Measurements from ENCODE around the gene RGL2.
A peak's percentile ranks its signal among the peaks of the same experiment; 100 is the strongest.
"Not testable (repeated sequence)": the region's sequence is repeated elsewhere in the genome, so short reads cannot be mapped to it uniquely, and the experiment has no call there.

Gene RGL2

DNA sequence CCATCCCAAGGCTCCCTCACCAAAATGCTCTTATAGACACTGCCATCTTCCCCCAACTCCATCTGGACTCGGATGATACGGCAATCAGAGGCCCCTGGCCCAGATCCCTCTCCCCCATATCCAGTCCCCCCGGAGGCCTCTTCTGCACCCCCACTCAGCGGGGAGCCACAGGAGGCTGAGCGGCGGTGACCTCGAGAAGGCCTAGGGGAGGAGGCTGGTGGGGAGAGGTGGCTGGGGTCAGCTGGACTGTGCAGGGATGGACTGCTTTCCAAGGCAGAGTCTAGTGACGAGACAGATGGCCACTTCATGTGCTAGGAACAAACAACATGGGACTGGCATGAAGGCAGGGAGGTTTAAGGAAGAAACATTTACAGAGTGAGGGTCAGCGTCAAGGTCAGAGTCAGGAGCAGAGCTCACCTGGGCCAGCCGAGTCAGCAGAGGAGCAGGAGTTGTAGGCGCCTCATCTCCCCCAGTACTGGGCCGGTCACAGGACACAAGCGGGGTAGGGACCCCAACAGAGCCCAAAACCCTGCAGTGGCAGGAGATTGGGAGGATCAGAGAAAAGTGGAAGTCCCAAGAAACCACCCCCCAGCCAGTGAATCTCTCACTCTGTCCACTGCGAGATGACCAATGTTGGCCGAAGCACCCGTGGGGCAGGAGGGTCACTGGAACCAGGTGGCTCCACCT is 5.6 kb downstream of the RGL2 start:
- DNase-seq = no peak

DNA sequence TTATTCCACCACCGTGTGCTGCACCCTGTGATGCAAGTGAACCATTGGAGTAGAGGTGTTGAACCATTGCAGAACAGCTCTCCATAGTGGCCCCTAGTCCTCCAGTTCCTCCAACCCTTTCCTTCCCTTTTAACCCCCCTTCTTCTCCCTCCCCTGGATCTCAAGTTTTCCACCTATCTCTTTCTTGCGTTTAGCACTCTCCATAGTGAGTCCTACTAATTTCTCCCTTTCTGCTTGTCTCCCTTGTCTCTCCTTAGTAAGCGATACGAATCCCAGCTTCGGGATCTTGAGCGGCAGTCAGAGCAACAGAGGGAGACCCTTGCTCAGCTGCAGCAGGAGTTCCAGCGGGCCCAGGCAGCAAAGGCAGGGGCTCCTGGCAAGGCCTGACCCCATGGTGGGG is 8.3 kb downstream of the RGL2 start:
- no peak for DNase-seq

DNA sequence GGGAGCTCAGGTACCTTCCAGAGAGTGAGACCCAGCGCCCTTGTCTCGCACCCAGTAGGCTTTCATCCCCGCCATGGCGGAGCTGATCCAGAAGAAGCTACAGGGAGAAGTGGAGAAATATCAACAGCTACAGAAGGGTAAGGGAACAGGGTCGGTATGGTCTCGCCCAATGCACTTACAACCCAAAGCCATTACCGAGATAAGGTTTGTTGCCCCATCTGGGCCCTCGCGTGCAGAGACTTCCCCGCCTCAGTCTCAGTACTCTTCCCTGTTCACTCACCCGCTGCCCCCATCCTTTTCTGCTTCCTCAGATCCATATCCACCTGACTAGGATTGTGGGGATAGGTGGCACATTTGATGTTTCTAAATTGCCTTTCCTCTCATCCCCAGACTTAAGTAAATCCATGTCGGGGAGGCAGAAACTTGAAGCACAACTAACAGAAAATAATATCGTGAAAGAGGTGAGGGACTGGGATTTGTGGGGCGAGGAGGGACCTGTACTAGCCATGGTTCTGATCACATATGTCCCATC is 8.9 kb downstream of the RGL2 start:
- no peak for DNase-seq

DNA sequence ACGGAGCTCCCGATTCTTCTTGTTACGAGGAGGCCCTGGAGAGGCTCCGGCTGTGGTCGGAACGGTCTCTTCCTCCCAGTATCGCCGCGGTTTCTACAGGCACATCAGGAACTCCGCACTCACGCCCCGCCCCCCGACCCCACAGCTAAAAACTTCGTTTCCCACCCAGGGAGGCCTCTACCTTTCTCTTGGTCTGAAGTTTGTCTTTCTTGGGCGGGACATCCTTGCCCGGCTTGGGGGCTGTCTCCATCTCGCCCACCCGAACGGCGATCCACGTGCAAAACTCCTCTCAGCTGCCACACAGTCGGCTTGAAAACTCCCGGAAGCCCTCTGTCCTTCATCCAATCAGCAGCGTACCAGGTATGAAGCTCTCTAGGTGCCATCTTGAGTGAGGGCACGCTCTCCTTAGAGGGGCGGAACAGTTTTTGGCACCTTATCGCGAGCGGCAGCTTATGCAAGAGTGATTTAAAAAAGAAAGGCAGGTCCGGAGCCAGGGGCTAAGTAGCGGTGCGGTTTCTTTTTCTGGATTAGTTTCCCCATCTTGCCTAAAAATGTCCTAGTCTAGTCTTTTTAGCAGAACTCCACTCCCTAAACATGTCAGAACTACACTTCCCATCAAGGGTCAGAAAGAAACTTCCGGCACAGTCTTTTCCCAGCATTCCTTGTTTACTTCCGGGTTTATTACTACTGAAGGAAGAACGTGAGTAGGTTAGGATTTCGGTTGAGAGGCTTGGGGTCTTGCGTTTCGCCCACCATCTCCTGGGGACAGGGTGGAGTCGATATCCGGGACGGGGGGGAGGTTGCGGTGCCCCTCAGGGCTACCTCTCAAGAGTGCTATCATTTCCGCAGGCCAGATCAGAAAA is 9.6 kb downstream of the RGL2 start, which contains the start of the genes PFDN6 and WDR46:
Gene PFDN6, plus strand, starts transcription at position 681 of the 863 bp plus-strand sequence. CDS start 256 bp downstream, outside the sequence.
Gene WDR46, minus strand, starts transcription at position 319 of the 863 bp plus-strand sequence. Its CDS starts 69 bp downstream, at position 250.
- DNase-seq = peak; percentile 66

DNA sequence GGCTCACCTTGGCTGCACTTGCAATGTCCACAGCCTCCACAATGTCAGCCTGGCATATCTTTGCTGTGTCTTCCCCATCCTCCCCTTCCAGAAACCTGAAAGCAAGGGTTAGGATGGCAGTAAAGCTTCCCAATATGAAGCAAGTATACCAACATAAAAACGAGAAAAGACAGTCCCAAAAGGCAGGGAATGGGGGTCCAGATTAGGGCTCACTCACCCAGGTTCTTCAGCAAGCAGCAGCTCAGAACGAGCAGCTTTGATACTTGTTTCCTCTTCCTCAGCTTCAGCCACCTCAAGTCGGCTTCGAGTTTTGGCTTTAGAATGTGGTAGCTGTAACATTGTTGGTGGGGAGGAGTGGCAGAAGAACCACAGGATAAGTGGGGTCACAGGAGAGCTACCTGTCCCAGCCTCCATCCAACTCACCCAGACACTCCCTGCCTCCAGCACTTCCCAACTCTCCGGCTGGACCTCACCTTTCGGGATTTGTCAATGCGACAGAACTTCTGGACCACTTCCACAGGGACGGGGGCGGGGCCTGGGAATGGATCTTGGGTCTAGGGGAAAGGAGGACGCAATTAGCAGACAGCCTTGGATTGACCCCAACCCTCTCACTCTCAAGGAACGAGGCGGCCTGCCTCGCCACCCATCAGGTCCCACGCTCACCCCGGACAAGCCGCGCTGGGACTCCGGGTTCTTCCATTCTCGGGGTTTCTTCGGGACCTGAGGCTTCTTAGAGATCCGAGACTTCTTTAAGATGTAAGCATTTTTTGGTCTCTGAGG is 10.4 kb downstream of the RGL2 start:
- no peak for DNase-seq

DNA sequence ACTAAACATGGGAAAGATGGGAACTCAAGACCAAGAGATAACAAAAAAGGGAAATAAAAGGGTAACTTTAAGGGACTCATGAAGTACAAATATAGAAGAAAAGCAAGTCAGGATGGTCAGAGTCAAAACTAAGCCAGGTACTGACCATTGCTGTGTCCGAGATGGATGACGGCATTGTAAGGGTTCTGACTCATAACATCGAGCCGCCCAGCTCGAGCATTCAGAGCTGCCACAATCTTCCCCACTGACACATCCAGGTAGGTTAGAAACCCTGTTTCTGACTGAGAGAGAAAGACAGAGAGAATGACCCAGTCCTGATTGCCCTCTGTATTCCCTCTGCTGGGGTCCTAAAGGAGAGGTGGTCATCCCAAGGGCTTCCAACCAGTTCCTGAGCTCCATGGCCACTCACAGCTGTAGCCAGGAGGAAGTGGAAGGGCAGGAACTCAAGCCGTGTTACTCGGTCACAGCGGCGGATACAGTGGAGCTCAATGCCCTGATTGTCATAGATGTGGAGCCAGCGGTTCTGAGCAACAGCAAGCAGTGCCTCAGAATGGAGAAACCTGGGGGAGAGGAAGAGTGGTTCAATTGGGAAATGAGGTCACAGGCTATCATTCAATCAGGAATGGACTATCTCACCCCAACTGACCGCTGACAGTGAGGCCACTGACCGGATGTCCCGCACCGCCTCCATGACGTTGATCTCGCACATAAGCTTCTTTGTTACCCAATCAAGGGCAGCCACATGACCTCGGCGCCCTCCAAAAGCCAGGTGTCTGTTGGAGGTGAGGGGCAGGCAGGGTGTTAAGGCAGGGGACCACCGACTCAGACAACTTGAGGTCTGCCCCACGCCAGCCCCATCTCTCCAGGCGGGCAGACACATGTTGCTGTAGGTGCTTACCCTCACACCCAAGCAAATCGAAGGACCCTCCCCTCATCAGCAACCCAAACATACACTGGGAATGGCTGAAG is 11.5 kb downstream of the RGL2 start:
- no peak for DNase-seq

DNA sequence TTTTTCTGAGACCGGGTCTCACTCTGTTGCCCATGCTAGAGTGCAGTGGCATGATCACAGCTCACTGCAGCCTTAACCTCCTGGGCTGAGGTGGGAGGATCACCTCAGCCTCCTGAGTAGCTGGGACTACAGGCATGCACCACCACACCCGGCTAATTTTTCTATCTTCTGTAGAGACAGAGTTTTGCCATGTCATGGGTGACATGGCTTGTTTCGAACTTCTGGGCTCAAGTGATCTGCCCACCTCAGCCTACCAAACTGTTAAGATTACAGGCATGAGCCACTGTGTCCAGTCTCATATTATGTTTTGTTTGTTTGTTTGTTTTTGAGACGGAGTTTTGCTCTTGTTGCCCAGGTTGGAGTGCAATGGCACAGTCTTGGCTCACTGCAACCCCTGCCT is 13.5 kb downstream of the RGL2 start:
- DNase-seq = not testable (repeated sequence)

DNA sequence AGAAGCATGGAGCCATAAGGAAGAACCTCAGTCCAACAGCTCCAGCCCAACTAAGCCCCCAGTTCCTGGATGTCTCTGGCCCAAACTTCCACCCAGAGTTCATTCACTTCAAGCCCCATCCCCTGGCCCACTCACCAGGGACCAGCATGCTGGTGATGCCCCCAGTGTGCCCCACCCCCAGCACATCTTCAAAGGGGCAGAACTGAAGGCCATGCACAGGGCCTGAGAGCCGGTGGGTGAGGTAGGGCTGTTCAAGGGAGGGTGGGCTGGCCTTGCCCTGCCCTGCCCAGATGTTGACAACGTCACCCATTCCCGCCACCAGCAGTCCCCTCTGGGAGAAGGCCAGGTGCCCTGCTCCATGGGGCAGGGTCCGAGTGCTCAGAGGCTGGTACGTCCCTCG is 18.2 kb downstream of the RGL2 start:
- no peak for DNase-seq

DNA sequence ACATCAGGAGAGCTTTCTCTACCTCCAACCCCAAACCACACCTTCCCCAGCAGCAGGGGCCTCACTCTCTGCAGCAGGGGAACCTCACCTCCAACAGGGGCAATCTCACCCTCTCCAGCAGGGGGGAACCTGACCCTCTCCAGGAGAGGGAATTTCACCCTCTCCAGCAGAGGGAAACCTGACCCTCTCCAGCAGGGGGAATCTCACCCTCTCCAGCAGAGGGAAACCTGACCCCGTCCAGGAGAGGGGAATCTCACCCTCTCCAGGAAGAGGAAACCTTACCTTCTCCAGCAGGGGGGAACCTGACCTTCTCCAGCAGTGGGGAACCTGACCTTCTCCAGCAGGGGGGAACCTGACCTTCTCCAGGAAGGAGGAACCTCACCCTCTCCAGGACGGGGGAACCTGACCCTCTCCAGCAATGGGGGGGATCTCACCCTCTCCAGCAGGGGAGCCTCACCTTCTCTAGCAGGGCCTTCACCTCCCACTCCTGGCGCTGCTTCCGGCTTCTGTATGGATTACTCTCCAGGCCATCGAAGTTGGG is 18.7 kb downstream of the RGL2 start:
- DNase-seq = no peak

DNA sequence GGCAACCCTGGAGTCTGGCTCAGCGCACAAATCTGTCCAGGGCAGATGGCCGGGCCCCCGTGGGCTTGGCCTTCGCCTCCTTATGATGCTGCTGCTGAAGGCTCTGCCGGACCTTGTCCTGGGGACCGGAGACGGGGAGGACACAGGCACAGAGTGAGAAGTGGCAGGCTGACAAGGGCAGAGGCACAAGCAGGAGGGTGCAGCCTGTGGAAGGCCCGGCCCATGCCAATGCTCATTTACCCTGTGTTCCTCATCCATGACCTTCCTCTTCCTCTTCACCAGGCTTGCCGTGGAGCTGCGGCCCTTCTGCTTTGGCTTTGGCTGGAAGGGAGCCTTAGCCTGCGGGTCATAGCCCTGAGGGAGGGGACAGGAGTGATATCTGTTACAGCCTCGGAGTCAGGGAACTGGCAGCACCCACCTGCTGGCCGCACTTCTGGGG is 19.5 kb downstream of the RGL2 start:
- no peak for DNase-seq

DNA sequence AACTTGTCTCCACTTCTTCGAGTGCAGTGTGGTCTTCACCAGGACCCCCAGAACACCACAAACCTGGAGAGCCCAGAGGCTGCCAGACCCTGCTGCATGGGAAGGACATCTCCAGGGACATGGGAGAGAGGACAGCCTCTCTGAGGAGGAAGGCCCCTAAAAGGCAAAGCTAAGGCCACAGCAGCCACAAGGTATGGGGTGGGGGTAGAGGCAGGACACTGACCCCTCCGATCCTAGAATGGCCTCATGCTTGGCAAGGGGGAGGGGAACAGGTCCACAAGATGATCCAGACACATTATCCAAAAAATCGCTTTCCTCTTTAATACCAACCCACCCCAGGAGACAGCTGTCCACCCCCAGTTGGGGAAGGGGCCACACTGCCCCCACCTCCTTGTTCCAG is 19.9 kb downstream of the RGL2 start:
- DNase-seq = no peak

DNA sequence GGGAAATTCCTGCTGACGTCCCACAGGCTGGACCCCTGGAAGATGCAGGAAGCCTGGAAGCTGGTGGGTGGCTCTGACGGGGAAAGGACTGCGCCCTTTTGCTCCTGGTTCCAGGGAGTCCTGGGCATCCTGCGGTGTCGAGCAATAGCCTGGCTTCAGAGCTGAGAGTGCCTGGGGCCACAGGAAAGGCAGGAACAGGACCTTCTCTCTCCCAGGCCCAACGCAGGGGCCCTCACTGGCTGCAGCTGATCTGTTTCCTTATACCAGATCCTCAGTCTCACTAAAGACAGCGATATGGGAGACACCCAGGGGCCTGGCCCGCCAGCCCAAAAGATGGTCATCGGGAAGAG is 20.4 kb downstream of the RGL2 start:
- no peak for DNase-seq

DNA sequence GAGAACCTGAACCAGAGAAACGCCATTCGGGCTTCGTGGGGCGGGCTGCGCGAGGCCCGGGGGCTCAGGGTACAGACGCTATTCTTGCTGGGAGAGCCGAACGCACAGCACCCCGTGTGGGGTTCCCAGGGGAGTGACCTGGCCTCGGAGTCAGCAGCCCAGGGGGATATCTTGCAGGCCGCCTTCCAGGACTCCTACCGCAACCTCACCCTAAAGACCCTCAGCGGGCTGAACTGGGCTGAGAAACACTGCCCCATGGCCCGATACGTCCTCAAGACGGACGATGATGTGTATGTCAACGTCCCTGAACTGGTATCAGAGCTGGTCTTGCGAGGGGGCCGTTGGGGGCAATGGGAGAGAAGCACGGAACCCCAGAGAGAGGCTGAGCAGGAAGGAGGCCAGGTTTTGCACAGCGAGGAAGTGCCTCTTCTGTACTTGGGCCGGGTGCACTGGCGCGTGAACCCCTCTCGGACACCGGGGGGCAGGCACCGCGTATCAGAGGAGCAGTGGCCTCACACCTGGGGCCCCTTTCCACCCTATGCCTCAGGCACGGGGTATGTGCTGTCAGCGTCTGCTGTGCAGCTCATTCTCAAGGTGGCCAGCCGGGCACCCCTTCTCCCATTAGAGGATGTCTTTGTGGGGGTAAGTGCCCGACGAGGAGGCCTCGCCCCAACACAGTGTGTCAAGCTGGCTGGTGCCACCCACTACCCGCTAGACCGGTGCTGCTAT is 20.9 kb downstream of the RGL2 start:
- peak; percentile 19 for DNase-seq

DNA sequence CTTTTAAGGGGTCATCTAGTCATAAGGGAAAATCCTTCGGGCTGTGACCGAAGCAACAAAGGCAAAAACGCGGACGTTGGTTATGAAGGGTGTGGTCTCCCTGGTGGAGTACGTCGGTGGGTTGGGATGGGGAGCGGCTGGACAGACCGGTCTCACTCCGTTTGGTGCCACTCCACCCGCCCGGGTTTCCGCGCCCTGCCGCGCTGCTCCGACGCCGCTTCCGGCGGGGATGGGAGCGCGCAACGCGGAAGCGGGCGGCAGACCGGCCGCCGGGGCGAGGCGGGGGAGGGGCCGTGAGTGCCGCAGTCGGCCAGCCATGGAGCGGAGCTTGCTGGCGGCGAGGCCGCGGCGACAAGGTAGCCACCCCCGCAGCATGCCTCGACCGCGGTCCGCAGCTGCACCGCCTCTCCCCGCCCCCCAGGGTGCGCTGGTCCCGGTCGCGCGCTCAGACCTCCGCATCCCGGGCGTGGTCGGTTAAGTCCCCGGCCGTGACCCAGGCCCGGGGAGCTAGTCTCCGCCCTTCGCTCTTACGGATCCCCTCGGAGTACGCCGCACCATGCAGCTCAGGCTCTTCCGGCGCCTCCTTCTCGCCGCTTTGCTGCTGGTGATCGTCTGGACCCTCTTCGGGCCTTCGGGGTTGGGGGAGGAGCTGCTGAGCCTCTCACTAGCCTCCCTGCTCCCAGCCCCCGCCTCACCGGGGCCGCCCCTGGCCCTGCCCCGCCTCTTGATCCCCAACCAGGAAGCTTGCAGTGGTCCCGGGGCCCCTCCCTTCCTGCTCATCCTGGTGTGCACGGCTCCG is 21.7 kb downstream of the RGL2 start, which contains the start of gene B3GALT4:
Gene B3GALT4, plus strand, starts transcription at position 260 of the 799 bp plus-strand sequence. Its CDS starts 297 bp downstream, at position 557.
- DNase-seq = peak; percentile 44

DNA sequence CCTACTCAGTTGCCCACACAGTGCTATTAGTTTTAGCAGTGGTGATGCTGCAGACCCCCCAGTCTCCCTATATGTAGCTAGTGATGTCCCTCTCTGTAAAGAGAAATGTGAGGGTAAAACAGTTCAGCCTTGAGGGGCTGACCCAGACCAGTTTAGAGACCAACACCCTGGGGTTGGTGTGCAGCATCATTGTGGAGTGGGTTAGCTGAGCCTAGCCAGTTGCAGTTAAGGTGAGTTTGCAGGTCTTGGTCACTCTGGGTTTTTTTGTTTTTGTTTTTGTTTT is 22.2 kb downstream of the RGL2 start:
- DNase-seq = no peak

DNA sequence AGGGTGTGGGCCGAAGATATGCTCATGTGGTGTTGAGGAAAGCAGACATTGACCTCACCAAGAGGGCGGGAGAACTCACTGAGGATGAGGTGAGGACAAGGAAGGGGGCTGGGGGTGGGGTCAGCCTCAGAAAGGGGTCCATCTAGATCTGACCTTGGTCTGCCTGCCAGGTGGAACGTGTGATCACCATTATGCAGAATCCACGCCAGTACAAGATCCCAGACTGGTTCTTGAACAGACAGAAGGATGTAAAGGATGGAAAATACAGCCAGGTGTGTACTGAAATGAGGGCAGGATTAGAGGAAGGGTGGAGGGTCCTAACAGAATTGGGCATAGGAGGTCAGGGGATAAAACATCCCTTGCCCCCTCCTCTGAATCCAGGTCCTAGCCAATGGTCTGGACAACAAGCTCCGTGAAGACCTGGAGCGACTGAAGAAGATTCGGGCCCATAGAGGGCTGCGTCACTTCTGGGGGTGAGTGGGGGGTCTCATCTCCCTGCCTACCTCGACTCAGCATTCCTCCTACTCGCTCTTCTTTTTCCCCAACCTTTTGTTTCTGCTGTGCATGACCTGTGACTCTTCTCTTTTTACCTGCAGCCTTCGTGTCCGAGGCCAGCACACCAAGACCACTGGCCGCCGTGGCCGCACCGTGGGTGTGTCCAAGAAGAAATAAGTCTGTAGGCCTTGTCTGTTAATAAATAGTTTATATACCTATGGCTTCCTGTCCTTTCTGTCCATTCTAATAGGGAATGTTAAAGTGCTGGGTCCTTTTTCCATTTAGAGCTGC is 22.8 kb downstream of the RGL2 start:
- not testable (repeated sequence) for DNase-seq

DNA sequence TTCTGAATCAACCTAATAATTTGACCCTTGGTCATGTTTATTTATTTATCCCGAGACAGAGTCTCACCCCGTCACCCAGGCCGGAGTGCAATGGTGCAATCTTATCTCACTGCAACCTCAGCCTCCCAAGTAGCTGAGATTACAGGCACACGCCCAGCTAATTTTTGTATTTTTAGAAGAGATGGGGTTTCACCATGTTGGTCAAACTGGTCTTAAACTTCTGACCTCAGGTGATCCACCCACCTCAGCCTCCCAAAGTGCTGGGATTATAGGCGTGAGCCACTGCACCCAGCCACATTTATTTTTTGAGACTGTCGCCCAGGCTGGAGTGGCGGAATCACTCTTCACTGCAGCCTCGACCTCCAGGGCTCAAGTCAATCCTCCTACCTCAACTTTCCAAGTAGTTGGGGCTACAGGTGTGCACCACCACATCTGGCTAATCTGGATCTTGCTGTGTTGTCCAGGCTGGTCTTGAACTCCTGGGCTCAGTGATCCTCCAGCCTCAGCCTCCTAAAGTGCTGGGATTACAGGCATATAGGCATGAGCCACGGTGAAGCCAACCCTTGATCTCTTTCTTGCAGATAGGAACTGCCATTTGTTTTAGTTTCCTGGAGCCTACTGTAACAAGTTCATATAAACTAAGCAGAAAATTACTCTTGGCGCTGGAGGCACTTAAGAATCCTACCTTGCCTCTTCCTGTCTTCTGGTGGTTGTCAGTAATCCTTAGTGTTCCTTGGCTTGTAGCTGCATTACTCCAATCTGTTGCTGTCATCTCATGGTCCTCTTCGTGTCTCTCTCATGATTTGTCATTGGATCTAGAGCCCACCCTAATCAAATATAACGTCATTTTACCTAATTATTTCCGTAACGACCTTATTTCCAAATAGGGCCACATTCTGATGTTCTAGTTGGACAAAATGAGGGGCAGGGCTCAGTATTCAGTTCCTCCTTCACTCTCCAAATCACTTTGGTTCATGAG is 24.5 kb downstream of the RGL2 start:
- DNase-seq = no peak
